Brain microvascular endothelial cell (primary cell): ENCODE data around the gene AFF4.

ENCODE experiments used
- DNase-seq: peaks from one replicate; pipeline ENCODE4 v3.0.0-alpha.2; 2020
- H3K27ac ChIP-seq: fragments of 250-450 bp; sonication (Bioruptor Pico); 2 replicates; pipeline ENCODE4 v1.5.1; 2020; ENCODE audit warnings: mild to moderate bottlenecking, moderate library complexity
- H3K27me3 ChIP-seq: fragments of 250-450 bp; sonication (Bioruptor Pico); replicated peaks from 2 replicates; pipeline ENCODE4 v1.5.1; 2020; ENCODE audit warnings: mild to moderate bottlenecking
- H3K36me3 ChIP-seq: fragments of 250-450 bp; sonication (Bioruptor Pico); replicated peaks from 2 replicates; pipeline ENCODE4 v1.5.1; 2020; ENCODE audit warnings: mild to moderate bottlenecking
- H3K4me3 ChIP-seq: 2 replicates; pipeline ENCODE4 v1.5.1; 2011; ENCODE audit warnings: low read depth, mild to moderate bottlenecking, control low read depth, low read length, moderate library complexity
- in situ Hi-C: cut with HindIII; loops from 2 replicates; pipeline ENCODE4 v1.10.0; 2017; ENCODE audit warnings: low sequenced_read_pairs, low pct_ligation_motif_present
- TF ChIP-seq, protein P1 (sequence below): IDR thresholded peaks from 2 replicates; pipeline ENCODE4 v1.5.1; 2011; ENCODE audit warnings: low read depth, mild to moderate bottlenecking, moderate library complexity, low read length, control low read depth, inconsistent platforms; ENCODE audit errors: missing control alignments

The AFF4 gene

DNA sequence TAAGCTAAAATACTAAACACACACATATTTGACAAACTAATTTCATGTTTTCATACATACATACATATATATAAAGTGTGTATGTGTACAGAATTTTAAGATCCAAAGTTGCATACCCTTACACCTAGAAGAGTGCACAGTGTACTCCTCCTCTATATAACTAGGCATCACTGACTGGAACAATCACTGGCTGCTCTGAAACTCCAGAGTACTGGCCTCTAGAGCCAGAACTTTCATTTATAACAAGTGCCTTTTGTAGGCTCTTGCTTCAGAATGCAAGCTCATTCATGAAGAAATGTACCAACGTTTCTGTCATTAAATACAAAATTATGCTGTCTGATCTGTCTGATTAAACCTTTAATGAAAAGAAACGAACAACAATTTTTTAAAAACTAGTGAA, 86.0 kb downstream of the AFF4 start:
- no peak overlapping the region for H3K4me3 ChIP-seq
- in situ Hi-C loops, result no loop called here
- TF ChIP-seq, protein P1, sequence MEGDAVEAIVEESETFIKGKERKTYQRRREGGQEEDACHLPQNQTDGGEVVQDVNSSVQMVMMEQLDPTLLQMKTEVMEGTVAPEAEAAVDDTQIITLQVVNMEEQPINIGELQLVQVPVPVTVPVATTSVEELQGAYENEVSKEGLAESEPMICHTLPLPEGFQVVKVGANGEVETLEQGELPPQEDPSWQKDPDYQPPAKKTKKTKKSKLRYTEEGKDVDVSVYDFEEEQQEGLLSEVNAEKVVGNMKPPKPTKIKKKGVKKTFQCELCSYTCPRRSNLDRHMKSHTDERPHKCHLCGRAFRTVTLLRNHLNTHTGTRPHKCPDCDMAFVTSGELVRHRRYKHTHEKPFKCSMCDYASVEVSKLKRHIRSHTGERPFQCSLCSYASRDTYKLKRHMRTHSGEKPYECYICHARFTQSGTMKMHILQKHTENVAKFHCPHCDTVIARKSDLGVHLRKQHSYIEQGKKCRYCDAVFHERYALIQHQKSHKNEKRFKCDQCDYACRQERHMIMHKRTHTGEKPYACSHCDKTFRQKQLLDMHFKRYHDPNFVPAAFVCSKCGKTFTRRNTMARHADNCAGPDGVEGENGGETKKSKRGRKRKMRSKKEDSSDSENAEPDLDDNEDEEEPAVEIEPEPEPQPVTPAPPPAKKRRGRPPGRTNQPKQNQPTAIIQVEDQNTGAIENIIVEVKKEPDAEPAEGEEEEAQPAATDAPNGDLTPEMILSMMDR, result no peak
- no peak for DNase-seq
- H3K27ac ChIP-seq, result no peak overlapping the region
- peaks cover 52% of the 10 kb centered on the region for H3K36me3 ChIP-seq
- H3K27me3 ChIP-seq, result no peaks in the 10 kb centered on the region

DNA sequence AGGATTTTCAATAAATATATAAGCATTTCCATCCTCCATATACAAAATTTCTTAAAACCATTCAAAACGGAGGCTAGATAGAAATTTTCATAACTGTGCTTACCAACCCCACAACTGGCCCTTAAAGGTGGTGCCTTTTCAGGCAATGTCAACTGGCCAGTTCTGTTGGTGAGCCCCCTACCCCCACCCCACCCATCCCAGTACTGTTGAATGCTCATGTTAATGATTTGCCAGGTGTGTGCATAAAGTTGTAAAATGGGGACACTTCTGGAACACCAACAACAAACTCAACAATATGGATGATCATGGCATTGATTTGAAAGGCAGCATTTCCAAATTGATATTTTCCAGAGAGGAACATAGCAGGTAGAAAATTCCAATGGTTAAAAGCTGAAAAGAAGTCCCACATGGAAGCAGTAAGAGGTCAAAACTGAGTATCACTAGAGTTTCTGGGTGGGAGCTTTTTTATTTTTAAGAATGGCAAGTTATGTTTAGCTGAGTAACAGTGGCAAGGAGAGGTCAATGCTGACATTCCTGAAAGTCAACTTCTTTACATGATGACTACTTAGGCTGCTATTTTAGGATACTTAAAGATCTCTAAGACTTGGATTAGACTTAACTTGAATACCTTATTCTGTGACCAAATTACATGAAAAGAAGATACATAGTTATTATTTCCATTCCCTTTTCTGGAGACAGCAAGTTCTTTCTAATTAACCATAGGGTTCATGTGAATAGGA, 87.2 kb downstream of the AFF4 start:
- TF ChIP-seq, protein P1, result no peak
- Histone ChIP-seq H3K4me3 (no peak overlapping the region), H3K27me3 (no peaks in the 10 kb centered on the region), H3K27ac (peak overlapping the region; percentile 43), H3K36me3 (peaks cover 54% of the 10 kb centered on the region)
- peak; percentile 20 for DNase-seq
- in situ Hi-C loops, result no loop called here

DNA sequence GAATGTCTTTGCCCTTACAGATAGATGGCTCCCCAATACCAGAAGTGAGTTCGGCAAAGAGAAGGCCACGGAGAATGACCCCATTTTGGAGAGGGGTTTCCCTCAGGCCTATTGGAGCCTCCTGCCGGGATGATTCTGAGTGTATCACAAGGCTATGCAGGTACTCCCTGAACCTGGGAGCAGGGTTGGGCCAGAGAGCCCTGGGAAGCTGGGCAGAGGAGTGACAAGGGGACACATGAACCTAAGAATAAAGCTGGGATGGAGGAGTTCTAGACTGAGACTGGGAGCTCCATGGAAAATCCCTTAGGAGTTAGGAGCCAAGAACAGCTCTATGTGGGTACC, 89.5 kb downstream of the AFF4 start:
- Histone ChIP-seq H3K36me3 (peaks cover 46% of the 10 kb centered on the region), H3K27me3 (no peaks in the 10 kb centered on the region), H3K4me3 (no peak overlapping the region), H3K27ac (no peak overlapping the region)
- in situ Hi-C loops, result no loop called here
- DNase-seq, result no peak
- TF ChIP-seq, protein P1, result no peak

DNA sequence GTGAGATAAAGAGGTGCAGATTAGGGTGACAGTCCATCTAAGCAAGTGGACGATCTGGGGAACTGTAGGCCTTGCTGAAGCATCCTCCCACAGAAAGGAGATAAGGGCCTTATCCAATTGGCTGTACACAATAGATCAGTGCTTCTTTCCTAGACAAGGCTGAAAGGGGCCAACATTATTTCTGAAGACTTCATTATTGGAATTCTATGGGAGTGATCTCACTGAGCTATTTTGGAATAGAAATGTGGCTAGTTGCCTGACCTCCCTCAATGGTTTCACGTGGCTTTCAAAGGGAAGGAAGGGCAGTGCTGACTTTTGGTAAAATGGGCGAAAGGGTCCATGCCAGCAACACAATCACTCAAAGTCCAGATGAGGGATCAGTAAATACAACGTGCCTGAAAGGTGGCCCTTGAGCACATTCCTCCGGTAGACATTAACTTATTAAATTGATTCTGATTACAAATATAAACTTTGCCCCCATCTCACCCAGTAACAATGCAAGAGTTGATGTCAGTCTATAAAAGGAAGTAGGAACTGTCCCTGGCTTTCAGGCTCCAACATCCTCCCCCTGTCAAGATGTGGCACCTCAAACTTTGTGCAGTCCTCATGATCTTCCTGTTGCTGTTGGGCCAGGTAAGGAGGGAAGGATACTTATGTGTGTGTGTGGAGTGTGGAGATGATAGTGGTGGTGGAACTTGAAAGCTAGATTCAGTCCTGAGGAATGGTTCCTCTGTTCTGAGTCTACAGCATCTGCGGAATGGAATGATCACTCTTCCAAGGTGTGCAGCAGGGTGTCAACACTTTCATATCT, 90.1 kb downstream of the AFF4 start, which contains the start of gene LEAP2:
Gene LEAP2 (plus strand): TSS at position 550 of the 811 bp plus-strand sequence. CDS start 27 bp downstream, at position 577.
- TF ChIP-seq, protein P1, result no peak
- Histone ChIP-seq H3K4me3 (no peak within 1 kb of the TSS), H3K27me3 (no peaks in the 10 kb centered on the region), H3K27ac (no peak within 1 kb of the TSS), H3K36me3 (peaks cover 47% of the 10 kb centered on the region)
- DNase-seq, result no peak
- in situ Hi-C loops, result no loop called here

DNA sequence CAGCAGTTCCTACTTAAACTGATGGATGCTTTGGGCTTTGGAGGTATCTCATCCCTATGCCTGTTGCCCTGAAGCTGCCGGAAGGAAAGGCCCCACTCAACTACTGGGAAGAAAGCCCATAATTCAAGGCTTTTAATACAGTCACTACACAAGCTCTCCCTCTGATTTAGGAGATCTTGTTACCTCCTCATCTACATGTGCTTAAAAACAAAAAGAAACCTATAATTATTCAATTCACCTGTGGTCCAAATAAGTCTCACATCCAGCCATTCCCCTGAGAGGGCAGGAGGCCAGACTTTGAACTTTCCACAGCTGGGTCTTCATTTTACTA, 90.7 kb downstream of the AFF4 start:
- no peak overlapping the region for H3K4me3 ChIP-seq
- TF ChIP-seq, protein P1, result no peak
- no peaks in the 10 kb centered on the region for H3K27me3 ChIP-seq
- peaks cover 51% of the 10 kb centered on the region for H3K36me3 ChIP-seq
- DNase-seq, result no peak
- in situ Hi-C loops, result no loop called here
- H3K27ac ChIP-seq, result no peak overlapping the region
